ENCODE results near the gene STUB1. TPM values are rescaled to one million over a fixed set of nuclear protein-coding genes. Genes with fewer than 3 reads are reported as not detected.

STUB1 gene
- total and polyA plus RNA-seq, 2 experiments from 2014 or later: 91.7 to 108 TPM

DNA sequence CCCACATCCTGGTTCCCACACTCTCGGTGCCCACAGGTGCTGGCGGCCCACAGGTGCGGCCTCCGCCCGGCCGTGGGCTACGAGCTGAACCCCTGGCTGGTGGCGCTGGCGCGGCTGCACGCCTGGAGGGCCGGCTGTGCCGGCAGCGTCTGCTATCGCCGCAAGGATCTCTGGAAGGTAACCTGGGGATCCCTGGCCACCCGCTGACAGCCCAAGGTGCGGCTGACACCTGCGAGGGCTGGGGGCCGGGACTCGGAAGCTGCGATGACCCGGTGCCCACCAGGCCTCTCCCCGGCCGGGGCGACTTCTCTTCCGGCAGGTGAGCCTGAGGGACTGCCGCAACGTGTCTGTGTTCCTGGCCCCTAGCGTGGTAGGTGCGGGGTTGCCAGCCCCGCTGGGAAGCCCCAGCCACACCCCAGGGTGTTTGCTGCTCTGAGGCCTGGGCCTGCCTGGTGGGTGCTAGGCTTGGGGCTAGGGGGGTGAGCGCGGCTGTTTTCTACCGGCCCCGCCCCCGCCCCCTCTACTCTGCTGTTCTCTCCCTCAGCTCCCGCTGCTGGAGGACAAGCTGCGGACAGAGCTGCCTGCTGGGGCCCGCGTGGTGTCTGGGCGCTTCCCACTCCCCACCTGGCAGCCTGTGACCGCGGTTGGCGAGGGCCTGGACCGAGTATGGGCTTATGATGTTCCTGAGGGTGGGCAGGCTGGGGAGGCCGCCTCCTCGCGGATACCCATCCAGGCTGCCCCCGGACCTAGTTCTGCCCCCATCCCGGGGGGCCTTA is 41.7 kb downstream of the STUB1 start:
- Histone ChIP-seq H3K4me1 (ENCODE audit: insufficient read depth) (peaks cover 8% of the 10 kb centered on the region; the same call in 1 of the 2 replicates), H3K4me3 (peak overlapping the region; percentile 82; the same call in 1 of the 2 replicates), H3K9me2 (ENCODE audit: insufficient read depth) (no peaks in the 10 kb centered on the region), H3K27me3 (ENCODE audit: insufficient read depth) (peaks cover 19% of the 10 kb centered on the region; the same call in 1 of the 2 replicates), H3F3A (replicated peaks; ENCODE audit: low read depth) (peaks cover 12% of the 10 kb centered on the region), H3K27ac (ENCODE audit: low read depth) (no peak overlapping the region), H2AFZ (no peak overlapping the region), H4K20me1 (replicated peaks; ENCODE audit: insufficient read depth) (no peaks in the 10 kb centered on the region), H3K4me2 (peak overlapping the region; percentile 55; the same call in 1 of the 2 replicates), H3K79me2 (replicated peaks; ENCODE audit: insufficient read depth) (no peaks in the 10 kb centered on the region), H3K36me3 (ENCODE audit: insufficient read depth) (no peaks in the 10 kb centered on the region)
- TF ChIP-seq, protein P1, sequence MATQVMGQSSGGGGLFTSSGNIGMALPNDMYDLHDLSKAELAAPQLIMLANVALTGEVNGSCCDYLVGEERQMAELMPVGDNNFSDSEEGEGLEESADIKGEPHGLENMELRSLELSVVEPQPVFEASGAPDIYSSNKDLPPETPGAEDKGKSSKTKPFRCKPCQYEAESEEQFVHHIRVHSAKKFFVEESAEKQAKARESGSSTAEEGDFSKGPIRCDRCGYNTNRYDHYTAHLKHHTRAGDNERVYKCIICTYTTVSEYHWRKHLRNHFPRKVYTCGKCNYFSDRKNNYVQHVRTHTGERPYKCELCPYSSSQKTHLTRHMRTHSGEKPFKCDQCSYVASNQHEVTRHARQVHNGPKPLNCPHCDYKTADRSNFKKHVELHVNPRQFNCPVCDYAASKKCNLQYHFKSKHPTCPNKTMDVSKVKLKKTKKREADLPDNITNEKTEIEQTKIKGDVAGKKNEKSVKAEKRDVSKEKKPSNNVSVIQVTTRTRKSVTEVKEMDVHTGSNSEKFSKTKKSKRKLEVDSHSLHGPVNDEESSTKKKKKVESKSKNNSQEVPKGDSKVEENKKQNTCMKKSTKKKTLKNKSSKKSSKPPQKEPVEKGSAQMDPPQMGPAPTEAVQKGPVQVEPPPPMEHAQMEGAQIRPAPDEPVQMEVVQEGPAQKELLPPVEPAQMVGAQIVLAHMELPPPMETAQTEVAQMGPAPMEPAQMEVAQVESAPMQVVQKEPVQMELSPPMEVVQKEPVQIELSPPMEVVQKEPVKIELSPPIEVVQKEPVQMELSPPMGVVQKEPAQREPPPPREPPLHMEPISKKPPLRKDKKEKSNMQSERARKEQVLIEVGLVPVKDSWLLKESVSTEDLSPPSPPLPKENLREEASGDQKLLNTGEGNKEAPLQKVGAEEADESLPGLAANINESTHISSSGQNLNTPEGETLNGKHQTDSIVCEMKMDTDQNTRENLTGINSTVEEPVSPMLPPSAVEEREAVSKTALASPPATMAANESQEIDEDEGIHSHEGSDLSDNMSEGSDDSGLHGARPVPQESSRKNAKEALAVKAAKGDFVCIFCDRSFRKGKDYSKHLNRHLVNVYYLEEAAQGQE (IDR thresholded peaks at IDR 0.05; ENCODE audit: unreplicated experiment): no peak
- Mint-ChIP-seq H3K4me1 (peaks cover 9% of the 10 kb centered on the region; the same call in 2 of the 3 replicates), H3K9me3 (no peaks in the 10 kb centered on the region), H3K27ac (no peak overlapping the region), H3K36me3 (ENCODE audit: low read depth) (no peaks in the 10 kb centered on the region), H3K27me3 (ENCODE audit: insufficient read depth, low read depth, poor library complexity) (peaks cover 27% of the 10 kb centered on the region), H3K4me3 (no peak overlapping the region)
- ATAC-seq (no peak), DNase-seq (ENCODE audit: low spot score) (no peak)

DNA sequence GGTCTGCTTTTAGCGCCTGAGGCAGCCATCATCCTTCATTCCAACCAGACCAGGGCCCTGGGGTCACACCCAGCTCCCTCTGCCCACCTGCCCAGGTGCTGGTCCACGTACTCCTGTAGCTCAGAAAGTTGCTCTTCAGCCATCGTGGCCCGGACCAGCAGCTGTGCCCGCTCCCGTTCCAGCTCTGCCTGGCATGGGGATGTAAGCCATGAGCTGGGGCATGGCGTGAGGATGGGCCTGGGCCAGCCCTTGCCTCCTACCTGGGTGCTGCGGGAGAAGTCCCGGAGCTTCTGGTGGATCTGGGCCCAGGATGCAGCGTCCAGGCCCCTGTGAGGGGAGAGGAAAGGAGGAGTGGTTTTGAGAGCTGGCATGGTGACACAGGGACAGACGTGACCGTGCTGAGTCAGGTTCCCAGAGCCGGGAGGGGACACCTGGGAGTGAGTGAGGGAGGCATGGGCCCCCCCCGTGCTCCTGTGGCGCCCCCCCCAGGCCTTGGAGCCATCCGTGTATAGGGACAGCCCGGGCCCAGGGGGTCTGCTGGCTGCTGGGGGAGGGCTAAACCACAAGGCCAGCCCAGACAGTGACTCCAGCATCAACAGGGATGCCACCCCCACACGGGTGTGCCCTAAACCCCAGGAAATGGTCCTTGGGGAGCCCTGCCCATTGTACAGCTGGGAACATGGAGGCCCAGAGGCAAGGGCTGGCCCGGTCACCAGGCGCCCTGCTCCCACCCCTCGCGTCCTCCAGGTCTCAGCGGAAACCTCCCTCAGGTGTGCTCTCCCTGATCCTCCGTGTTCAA is 42.8 kb downstream of the STUB1 start:
- Histone ChIP-seq H2AFZ (no peak overlapping the region), H3K4me3 (no peak overlapping the region), H3K9me2 (ENCODE audit: insufficient read depth) (no peaks in the 10 kb centered on the region), H3K27me3 (ENCODE audit: insufficient read depth) (peaks cover 19% of the 10 kb centered on the region; the same call in 1 of the 2 replicates), H3F3A (replicated peaks; ENCODE audit: low read depth) (peaks cover 12% of the 10 kb centered on the region), H3K27ac (ENCODE audit: low read depth) (no peak overlapping the region), H3K4me2 (no peak overlapping the region), H3K36me3 (ENCODE audit: insufficient read depth) (no peaks in the 10 kb centered on the region), H3K4me1 (ENCODE audit: insufficient read depth) (peaks cover 8% of the 10 kb centered on the region; the same call in 1 of the 2 replicates), H3K79me2 (replicated peaks; ENCODE audit: insufficient read depth) (no peaks in the 10 kb centered on the region), H4K20me1 (replicated peaks; ENCODE audit: insufficient read depth) (no peaks in the 10 kb centered on the region)
- DNase-seq (ENCODE audit: low spot score) (no peak), ATAC-seq (no peak)
- peaks cover 9% of the 10 kb centered on the region; the same call in 2 of the 3 replicates for H3K4me1 Mint-ChIP-seq
- H3K4me3 Mint-ChIP-seq: no peak overlapping the region
- no peaks in the 10 kb centered on the region for H3K36me3 Mint-ChIP-seq (ENCODE audit: low read depth)
- no peaks in the 10 kb centered on the region for H3K9me3 Mint-ChIP-seq
- TF ChIP-seq CREB1 (CRISPR knock-in tag; IDR thresholded peaks at IDR 0.05; ENCODE audit: low read depth) (no peak), ZNF331 (CRISPR knock-in tag; IDR thresholded peaks at IDR 0.05; ENCODE audit: low read depth) (no peak), POLR2AphosphoS5 (IDR thresholded peaks at IDR 0.05; ENCODE audit: low read depth) (no peak), ZNF114 (CRISPR knock-in tag; IDR thresholded peaks at IDR 0.05) (no peak), JUNB (IDR thresholded peaks at IDR 0.05; ENCODE audit: unreplicated experiment) (no peak)
- TF ChIP-seq, protein P1 (IDR thresholded peaks at IDR 0.05; ENCODE audit: unreplicated experiment): no peak
- TF ChIP-seq, protein P2, sequence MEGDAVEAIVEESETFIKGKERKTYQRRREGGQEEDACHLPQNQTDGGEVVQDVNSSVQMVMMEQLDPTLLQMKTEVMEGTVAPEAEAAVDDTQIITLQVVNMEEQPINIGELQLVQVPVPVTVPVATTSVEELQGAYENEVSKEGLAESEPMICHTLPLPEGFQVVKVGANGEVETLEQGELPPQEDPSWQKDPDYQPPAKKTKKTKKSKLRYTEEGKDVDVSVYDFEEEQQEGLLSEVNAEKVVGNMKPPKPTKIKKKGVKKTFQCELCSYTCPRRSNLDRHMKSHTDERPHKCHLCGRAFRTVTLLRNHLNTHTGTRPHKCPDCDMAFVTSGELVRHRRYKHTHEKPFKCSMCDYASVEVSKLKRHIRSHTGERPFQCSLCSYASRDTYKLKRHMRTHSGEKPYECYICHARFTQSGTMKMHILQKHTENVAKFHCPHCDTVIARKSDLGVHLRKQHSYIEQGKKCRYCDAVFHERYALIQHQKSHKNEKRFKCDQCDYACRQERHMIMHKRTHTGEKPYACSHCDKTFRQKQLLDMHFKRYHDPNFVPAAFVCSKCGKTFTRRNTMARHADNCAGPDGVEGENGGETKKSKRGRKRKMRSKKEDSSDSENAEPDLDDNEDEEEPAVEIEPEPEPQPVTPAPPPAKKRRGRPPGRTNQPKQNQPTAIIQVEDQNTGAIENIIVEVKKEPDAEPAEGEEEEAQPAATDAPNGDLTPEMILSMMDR (conservative IDR thresholded peaks at IDR 0.05; ENCODE audit: low read depth in 2 of 2): no peak
- H3K27ac Mint-ChIP-seq: no peak overlapping the region
- H3K27me3 Mint-ChIP-seq (ENCODE audit: insufficient read depth, low read depth, poor library complexity): peaks cover 25% of the 10 kb centered on the region

Data from GM23338 (cell line).